Measurements from ENCODE around the gene ADPRM.

DNA sequence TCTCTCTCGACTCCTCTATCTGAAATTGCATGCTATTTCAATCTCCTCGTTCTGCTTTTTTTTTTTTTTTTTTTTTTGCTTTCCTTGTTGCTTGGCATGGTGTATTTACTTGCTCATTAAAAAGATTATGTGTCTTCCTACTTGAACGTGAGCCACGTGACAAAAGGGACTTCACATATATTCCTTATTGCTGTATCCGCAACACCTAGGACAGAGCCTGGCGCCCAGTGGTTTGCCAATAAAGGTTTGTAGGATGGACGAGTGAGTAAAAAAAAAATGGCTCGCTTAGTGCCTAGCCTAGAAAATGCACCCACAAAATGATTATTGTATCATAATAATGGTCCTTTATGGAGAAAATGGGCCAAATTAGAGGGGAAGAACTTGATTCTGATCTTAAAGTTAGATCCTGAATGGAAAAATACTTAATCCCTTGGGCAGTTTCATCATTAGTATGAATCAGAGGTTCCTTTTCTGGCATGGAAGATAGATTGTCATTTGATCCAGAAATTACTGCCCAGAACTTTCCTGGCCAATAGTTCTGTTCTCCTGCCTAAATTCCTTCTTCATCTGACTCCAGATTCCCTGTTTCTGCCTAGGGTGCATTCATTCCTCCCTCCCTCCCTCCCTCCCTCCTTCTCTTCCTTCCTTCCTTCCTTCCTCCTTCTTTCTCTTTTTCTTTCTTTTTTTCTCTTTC lies 46.1 kb downstream of the ADPRM start:
- TF ChIP-seq, protein P1, sequence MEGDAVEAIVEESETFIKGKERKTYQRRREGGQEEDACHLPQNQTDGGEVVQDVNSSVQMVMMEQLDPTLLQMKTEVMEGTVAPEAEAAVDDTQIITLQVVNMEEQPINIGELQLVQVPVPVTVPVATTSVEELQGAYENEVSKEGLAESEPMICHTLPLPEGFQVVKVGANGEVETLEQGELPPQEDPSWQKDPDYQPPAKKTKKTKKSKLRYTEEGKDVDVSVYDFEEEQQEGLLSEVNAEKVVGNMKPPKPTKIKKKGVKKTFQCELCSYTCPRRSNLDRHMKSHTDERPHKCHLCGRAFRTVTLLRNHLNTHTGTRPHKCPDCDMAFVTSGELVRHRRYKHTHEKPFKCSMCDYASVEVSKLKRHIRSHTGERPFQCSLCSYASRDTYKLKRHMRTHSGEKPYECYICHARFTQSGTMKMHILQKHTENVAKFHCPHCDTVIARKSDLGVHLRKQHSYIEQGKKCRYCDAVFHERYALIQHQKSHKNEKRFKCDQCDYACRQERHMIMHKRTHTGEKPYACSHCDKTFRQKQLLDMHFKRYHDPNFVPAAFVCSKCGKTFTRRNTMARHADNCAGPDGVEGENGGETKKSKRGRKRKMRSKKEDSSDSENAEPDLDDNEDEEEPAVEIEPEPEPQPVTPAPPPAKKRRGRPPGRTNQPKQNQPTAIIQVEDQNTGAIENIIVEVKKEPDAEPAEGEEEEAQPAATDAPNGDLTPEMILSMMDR (IDR thresholded peaks at IDR 0.05), result no peak
- no peak for TF ChIP-seq ZFX (IDR thresholded peaks at IDR 0.05; ENCODE audit: borderline replicate concordance)
